Ishikawa (cell line): ENCODE measurements around the gene IL1RAPL1.

Source experiments
- CEBPB ChIP-seq: IDR thresholded peaks from 2 replicates; pipeline ENCODE4 v1.6.1; 2012
- CREB1 ChIP-seq: IDR thresholded peaks from 2 replicates; pipeline ENCODE4 v1.6.1; 2012; ENCODE audit warnings: low read depth
- EGR1 ChIP-seq: IDR thresholded peaks from 2 replicates; pipeline ENCODE4 v1.6.1; 2012
- EP300 ChIP-seq: IDR thresholded peaks from 2 replicates; pipeline ENCODE4 v1.6.1; 2012; ENCODE audit warnings: borderline replicate concordance
- FOXM1 ChIP-seq: IDR thresholded peaks from 2 replicates; pipeline ENCODE4 v1.6.1; 2012; ENCODE audit warnings: low read depth, borderline replicate concordance
- MAX ChIP-seq: IDR thresholded peaks from 2 replicates; pipeline ENCODE4 v1.6.1; 2012
- NFIC ChIP-seq: IDR thresholded peaks from 2 replicates; pipeline ENCODE4 v1.6.1; 2012
- RAD21 ChIP-seq: IDR thresholded peaks from 2 replicates; pipeline ENCODE4 v1.6.1; 2012; ENCODE audit warnings: low read depth
- REST ChIP-seq: IDR thresholded peaks from 2 replicates; pipeline ENCODE4 v1.6.1; 2012; ENCODE audit warnings: low read depth, mild to moderate bottlenecking
- TAF1 ChIP-seq: IDR thresholded peaks from 2 replicates; pipeline ENCODE4 v1.6.1; 2012; ENCODE audit warnings: low read depth, mild to moderate bottlenecking
- TCF12 ChIP-seq: IDR thresholded peaks from 2 replicates; pipeline ENCODE4 v1.6.1; 2012; ENCODE audit warnings: low read depth
- TEAD4 ChIP-seq: IDR thresholded peaks from 2 replicates; pipeline ENCODE4 v1.6.1; 2012
- USF1 ChIP-seq: IDR thresholded peaks from 2 replicates; pipeline ENCODE4 v1.6.1; 2012
- YY1 ChIP-seq: IDR thresholded peaks from 2 replicates; pipeline ENCODE4 v1.6.1; 2012; ENCODE audit warnings: low read depth
- ZBTB7A ChIP-seq: IDR thresholded peaks from 2 replicates; pipeline ENCODE4 v1.6.1; 2012; ENCODE audit warnings: low read depth

Gene IL1RAPL1

GRCh38 chrX:29215251-29215650 is 628.0 kb downstream of the IL1RAPL1 start:
- no peak for TF ChIP-seq EP300
- TF ChIP-seq FOXM1, result no peak
- no peak for TF ChIP-seq CREB1
- no peak for TF ChIP-seq TCF12
- TF ChIP-seq RAD21, result no peak
- TF ChIP-seq MAX, result no peak
- no peak for TF ChIP-seq EGR1
- TF ChIP-seq TEAD4, result no peak

- no peak for TF ChIP-seq EGR1
- no peak for TF ChIP-seq REST
- no peak for TF ChIP-seq NFIC
- no peak for TF ChIP-seq TAF1
- TF ChIP-seq CREB1, result no peak
- TF ChIP-seq TEAD4, result no peak
- TF ChIP-seq FOXM1, result no peak
- no peak for TF ChIP-seq ZBTB7A
- no peak for TF ChIP-seq TCF12
- TF ChIP-seq USF1, result no peak
- no peak for TF ChIP-seq EP300
- no peak for TF ChIP-seq RAD21
- TF ChIP-seq CEBPB, result no peak
- TF ChIP-seq YY1, result no peak
Measured at GRCh38 chrX:29225670-29226069, 638.4 kb downstream of the IL1RAPL1 start.

GRCh38 chrX:29229802-29230201 is 642.6 kb downstream of the IL1RAPL1 start:
- TF ChIP-seq CREB1 (no peak), USF1 (no peak), RAD21 (no peak), EP300 (no peak), ZBTB7A (no peak), TAF1 (no peak), YY1 (no peak), CEBPB (no peak), NFIC (no peak), TCF12 (no peak), EGR1 (no peak), FOXM1 (no peak), MAX (no peak), REST (no peak), TEAD4 (no peak)

- no peak for TF ChIP-seq TAF1
- TF ChIP-seq ZBTB7A, result no peak
- TF ChIP-seq TEAD4, result no peak
- no peak for TF ChIP-seq USF1
- no peak for TF ChIP-seq EGR1
- TF ChIP-seq MAX, result no peak
- no peak for TF ChIP-seq NFIC
- TF ChIP-seq YY1, result no peak
- TF ChIP-seq RAD21, result no peak; the same call in 1 of the 2 replicates
- no peak for TF ChIP-seq TCF12
- TF ChIP-seq CEBPB, result no peak
- TF ChIP-seq CREB1, result no peak
- TF ChIP-seq EP300, result no peak
- TF ChIP-seq FOXM1, result no peak
- no peak for TF ChIP-seq REST
Measured at GRCh38 chrX:29231800-29232199, 644.6 kb downstream of the IL1RAPL1 start.
